ENCODE measurements around the gene VAV2.

The VAV2 gene

DNA sequence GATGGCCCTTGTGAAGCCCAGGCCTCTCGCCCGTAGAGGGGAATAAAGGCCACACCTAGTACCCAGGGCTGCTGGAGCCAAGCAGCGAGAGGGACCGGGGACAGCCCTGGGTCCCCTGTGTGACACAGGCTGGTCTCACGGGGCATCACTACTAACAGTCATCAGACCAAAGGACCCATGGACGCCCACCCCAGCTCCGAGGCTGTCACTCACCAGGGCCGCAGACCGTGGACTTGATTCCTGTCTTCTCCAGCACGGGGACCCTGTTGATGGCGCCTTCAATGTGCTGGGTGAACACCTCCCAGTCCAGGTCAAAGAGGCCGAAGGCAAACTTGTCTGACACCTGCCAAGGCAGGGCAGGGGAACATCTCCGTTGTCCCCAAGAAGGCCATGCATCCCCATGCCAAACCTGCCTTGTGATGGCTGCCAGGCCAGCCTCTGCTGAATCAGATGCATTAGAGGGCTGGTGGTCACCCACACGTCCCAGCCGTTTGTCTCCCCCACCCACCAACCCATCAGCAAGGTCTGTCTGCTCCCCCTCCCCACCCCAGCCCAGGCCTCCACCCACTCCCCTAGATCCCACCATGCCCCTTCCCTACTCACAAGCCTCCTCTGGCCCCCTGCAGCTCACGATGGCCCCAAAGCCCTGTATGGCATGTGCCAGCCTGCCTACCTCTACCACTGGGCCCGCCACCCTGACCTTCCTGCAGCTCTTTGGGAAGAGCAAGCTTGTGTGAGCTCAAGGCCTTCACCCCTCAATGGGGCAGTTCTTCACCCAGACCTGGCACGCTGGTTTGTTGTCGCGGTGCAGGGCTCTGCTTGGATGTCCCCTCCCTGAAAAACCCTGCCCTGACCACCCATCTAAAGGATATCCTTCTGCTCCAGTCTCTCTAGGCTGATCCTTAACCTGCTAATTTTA lies 274.8 kb downstream of the VAV2 start:
- DNase-seq, result no peak

DNA sequence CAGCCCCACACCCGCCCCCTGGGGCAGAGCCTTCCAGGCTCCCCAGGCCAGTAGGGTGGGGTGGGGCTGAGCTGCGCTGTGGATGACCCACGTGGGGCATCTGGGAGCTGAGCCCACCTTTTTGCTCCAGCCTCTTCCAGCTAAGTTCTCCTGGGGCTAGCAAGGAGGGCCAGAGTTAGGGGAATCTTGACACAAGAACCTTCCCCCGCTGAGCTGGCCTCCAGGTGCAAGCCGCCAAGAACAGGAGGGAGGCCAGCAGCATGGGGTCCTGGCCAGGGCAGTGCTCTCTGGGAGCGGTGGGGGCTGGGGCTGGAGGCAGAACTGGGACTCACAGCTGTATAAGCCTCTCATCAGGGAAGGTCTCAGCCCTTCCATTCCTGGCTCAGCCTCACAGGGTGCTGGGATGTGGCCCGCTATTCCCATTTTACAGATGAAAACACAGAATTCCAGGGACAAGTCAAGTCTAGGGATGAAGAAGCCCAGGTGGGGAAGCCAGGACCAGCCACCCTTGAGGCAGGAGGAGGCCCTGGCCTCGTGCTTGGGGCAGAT lies 275.5 kb downstream of the VAV2 start:
- DNase-seq, result no peak

DNA sequence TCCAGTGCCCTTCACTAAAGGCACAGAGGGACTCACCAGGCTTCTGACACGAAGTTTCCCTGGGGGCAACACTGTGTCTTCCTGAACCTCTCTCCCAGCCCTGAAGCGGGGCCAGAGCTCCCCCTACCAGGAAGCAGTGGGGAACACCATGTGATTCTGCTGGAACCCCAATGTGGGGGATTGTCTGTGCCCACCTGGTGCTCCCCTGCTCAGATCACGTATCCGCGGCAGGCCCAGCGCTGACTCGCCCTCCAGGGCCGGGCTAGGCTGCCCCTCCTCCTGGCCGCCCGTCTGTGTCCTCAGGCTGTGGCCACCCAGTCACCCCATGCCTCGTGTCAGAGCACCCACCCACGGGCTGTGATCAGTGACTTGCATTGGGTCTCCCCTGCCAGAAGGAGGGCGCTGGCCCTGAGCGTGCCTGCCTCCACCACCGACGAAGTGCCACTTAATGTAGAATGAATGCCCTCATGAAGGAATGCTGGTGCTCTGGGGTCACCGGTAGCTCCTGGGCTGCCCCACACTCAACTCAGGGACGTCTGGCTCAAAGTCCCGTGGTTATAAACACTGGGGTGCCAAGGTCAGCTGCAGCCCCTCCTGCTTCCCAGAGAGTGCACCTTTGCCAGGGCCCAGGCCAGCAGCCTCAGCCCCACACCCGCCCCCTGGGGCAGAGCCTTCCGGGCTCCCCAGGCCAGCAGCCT lies 276.1 kb downstream of the VAV2 start:
- DNase-seq, result peak; percentile 18

DNA sequence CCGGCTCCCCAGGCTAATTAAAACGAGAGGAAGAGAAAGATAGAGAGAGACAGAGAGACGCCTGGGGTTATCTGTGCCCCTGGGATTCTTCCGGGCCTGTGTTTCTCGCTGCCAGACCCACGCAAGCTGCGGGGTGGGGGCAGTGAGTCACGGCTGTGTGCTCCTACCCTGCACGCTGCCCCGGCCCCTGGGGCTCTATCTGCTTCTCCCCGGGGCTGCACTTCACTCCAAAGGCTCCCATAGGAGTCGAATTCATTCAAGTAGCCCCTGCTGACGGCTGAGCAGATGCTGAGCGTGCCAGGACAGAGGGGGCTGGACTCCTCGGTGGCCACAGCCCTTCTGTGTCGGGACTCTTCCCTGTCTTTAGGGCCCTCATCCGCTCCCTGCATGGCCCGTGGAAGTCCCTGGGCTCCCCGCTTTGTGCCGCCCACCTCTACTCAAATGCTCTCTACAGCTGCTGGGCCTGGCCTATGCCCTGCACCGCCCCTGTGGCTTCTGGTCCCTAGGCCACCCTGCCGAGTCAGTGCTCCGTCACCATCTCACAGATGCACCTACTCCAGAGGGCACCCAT lies 276.7 kb downstream of the VAV2 start:
- DNase-seq, result peak; percentile 28

DNA sequence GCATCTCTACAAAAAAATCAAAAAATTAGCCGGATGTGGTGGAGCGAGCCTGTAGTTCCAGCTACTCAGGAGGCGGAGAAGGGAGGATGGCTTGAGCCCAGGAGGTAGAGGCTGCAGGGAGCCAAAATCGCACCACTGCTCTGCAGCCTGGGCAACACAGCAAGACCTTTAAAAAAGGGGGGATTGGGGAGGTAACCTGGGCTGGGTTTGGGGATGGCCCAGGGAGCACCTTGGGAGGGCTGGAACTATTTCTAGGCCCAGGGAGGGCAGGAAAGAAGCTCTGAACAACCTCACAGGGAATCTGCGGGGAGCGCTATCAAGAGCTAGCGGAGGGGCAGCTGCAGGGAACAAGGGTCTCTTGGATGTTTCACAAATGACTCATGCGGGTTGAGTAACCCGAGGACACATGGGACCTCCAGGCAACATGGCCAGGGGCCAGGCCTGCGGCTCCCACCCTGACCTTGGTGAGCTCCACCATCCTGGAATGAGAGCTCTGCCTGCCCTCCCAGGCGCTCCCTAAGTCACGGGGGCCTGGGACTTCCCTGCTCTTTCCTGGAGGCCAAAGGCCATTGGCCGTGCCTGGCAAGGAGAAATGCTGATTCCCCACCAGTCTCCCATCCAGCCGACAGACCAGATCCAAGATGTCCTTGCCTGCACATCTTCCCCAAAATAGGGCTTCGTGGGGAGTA lies 277.4 kb downstream of the VAV2 start:
- peak; percentile 71 for DNase-seq

DNA sequence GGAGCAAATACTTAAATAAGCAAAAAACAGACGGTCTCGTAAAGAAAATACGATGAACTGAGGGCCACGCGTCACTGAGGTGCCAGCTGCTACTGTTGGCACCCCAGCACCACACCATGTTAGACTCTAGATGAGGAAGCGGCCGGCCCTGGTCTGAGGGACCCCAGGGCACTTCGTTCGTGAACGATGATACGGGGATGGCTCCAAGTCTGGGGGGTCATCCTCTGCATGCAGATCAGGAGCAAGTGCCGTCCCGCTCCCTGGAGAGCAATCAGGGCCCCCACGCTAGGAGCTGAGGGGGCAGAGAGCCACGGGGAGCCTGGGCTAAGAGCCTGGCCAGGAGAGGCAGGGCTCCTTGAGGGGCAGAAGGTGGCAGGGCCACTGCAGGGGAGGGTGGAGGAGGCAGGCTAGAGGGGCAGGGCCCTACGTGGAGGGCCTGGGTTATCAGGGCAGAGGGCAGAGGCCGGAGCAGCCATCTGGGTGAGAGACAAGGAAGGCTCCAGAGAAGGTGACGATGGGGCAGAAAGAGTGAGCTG lies 278.1 kb downstream of the VAV2 start:
- no peak for DNase-seq

DNA sequence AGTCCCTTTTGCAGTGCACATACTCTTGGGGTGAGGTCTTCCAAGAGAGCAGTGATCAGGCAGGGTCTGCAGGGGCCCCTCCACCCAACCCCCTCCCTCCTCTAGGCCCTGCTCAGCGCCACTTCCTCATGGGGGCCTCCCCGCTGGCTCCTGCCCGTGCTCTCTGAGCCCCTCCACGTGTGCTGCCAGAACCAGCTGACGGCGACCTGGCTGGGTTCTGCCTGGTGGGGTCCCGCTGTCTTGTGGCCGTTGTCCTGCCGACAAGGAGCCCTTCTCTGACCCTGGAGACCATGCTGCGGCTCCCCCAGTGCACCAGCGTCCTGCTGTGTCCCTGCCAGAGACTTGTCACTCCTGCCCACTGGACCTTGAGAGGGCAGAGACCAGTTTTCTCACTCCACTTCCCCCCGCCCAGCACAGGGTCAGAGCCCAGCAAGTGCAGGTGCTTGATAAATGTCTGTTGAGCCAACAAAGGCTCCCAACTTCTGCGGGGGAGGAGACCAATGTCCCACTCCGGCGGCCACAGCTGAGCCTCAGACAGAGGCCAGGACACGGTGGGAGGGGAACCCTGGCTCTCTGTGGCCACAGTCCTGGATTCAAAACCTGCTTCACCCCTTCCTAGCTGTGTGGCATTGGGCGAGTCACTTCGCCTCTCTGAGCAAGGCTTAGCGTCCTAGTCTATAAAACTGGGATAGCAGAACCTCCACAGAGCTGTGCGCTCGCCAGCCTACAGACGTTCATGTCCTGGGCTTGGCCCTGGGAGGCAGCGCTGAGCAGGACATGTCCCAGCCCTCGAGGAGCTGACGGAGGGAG lies 278.8 kb downstream of the VAV2 start:
- DNase-seq, result no peak

DNA sequence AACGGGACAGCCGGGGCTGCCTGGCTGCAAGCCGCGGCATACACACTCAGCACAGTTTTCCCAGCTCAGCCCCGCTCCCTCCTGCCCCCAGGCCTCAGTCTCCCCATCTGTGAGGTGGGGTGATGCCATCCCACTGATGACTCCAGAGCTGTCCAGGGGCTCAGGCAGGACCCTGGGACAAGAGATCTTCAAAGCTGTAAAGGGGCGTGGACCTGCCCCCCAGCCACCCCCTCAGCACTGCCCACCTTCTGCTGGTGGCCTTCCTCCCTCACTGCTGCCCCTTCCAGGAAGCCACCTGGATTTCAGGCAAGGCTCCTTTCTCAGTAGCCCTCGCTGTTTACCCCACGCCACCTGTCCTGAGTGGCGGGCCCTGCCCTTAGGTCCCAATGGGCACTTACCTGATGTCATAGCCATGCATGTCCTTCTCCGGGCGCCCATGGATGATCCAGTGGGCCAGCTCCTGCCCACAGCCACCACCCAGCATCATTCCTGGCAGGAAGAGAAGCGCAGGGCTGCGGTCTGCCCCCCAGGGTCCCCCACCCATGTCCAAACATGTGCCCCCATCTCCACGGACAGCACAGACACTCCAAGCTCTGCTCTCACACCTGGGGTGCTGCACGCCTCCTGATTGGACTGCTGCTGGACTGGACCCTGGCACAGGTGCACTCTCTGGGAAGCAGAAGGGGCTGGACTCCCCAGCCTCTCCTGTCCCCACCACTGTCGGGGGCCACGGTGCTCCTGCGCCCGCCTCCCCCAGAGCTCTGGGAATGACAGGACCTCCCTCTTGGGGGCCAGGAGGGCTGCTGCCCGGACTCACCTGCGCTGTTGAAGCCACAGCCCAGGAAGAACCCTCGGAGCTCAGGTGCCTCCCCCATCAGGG lies 279.7 kb downstream of the VAV2 start:
- DNase-seq, result no peak

Measured in fibroblast of skin of abdomen (primary cell).